HEK293 (cell line): ENCODE measurements around the gene MRPL3.

Source experiments
- CTCF ChIA-PET: fragments of 350-600 bp; formaldehyde crosslinking; extraction: SDS; loops from one replicate; lab custom pipeline; 2021; ENCODE audit warnings: antibody characterized with exemption; lab: Yijun Ruan, JAX
- POLR2A ChIA-PET: fragments of 300-600 bp; formaldehyde crosslinking; extraction: SDS; loops from one replicate; lab custom pipeline; 2020; ENCODE audit warnings: antibody characterized with exemption, inconsistent platforms; lab: Yijun Ruan, JAX
- H3K27ac ChIP-seq: fragments of 200-500 bp; sonication (Bioruptor generic); 2 replicates; pipeline ENCODE4 v1.5.1; 2014; ENCODE audit warnings: low read depth, low read length, control low read depth, inconsistent platforms; ENCODE audit errors: extremely low read depth
- H3K36me3 ChIP-seq, 2 experiments: fragments of 200-500 bp in 1 of 2; sonication (Bioruptor generic) in 1 of 2; 1 replicate in 1 of 2; 2 replicates in 1 of 2; pipeline ENCODE4 v1.5.1; 2014 to 2017; ENCODE audit warnings: inconsistent platforms in 2 of 2, low read length in 2 of 2; ENCODE audit not compliant: control insufficient read depth in 2 of 2, insufficient read depth in 1 of 2
- H3K4me1 ChIP-seq: fragments of 200-500 bp; sonication (Bioruptor generic); 2 replicates; pipeline ENCODE4 v1.5.1; 2014; ENCODE audit warnings: mild to moderate bottlenecking, low read length, inconsistent platforms; ENCODE audit not compliant: control insufficient read depth, insufficient read depth
- H3K4me3 ChIP-seq: 2 replicates; pipeline ENCODE4 v1.5.1; 2011; ENCODE audit warnings: low read depth, mild to moderate bottlenecking, control low read depth, low read length, moderate library complexity
- H3K9me3 ChIP-seq: fragments of 200-500 bp; sonication (Bioruptor generic); 2 replicates; pipeline ENCODE4 v1.5.1; 2014; ENCODE audit warnings: low read depth, low read length, inconsistent platforms; ENCODE audit not compliant: control insufficient read depth, insufficient read depth
- REPIN1 ChIP-seq: fragments of 450-650 bp; formaldehyde crosslinking; IDR thresholded peaks from 2 replicates; pipeline ENCODE4 v1.5.1; 2017; ENCODE audit warnings: missing biosample characterization, missing genetic modification characterization, low read depth
- ZBTB10 ChIP-seq: fragments of 450-650 bp; formaldehyde crosslinking; IDR thresholded peaks from 2 replicates; pipeline ENCODE4 v1.5.1; 2016; ENCODE audit warnings: missing biosample characterization, missing genetic modification characterization
- ZBTB6 ChIP-seq: fragments of 450-650 bp; formaldehyde crosslinking; IDR thresholded peaks from 2 replicates; pipeline ENCODE4 v1.5.1; 2017; ENCODE audit warnings: missing biosample characterization, missing genetic modification characterization
- ZFP37 ChIP-seq: fragments of 450-650 bp; formaldehyde crosslinking; IDR thresholded peaks from 2 replicates; pipeline ENCODE4 v1.5.1; 2016; ENCODE audit warnings: missing biosample characterization, missing genetic modification characterization
- ZNF146 ChIP-seq: fragments of 450-650 bp; formaldehyde crosslinking; IDR thresholded peaks from 2 replicates; pipeline ENCODE4 v1.5.1; 2016; ENCODE audit warnings: missing biosample characterization, missing genetic modification characterization
- ZNF16 ChIP-seq: fragments of 450-650 bp; formaldehyde crosslinking; IDR thresholded peaks from 2 replicates; pipeline ENCODE4 v1.5.1; 2016; ENCODE audit warnings: low read depth, missing biosample characterization, missing genetic modification characterization
- ZNF18 ChIP-seq: fragments of 450-650 bp; formaldehyde crosslinking; IDR thresholded peaks from 2 replicates; pipeline ENCODE4 v1.5.1; 2016; ENCODE audit warnings: missing biosample characterization, missing genetic modification characterization
- ZNF239 ChIP-seq: fragments of 450-650 bp; formaldehyde crosslinking; IDR thresholded peaks from 2 replicates; pipeline ENCODE4 v1.5.1; 2016; ENCODE audit warnings: missing biosample characterization, missing genetic modification characterization
- ZNF248 ChIP-seq: fragments of 450-650 bp; formaldehyde crosslinking; IDR thresholded peaks from 2 replicates; pipeline ENCODE4 v1.5.1; 2017; ENCODE audit warnings: missing biosample characterization, missing genetic modification characterization
- ZNF280C ChIP-seq: fragments of 450-650 bp; formaldehyde crosslinking; IDR thresholded peaks from 2 replicates; pipeline ENCODE4 v1.5.1; 2016; ENCODE audit warnings: missing biosample characterization, missing genetic modification characterization
- ZNF473 ChIP-seq: fragments of 450-650 bp; formaldehyde crosslinking; IDR thresholded peaks from 2 replicates; pipeline ENCODE4 v1.5.1; 2017; ENCODE audit warnings: missing biosample characterization, missing genetic modification characterization
- ZNF555 ChIP-seq: fragments of 450-650 bp; formaldehyde crosslinking; conservative IDR thresholded peaks from 2 replicates; pipeline ENCODE4 v1.5.1; 2017; ENCODE audit warnings: missing biosample characterization, mild to moderate bottlenecking, missing genetic modification characterization, inconsistent platforms
- ZNF707 ChIP-seq: fragments of 450-650 bp; formaldehyde crosslinking; IDR thresholded peaks from 2 replicates; pipeline ENCODE4 v1.5.1; 2016; ENCODE audit warnings: missing biosample characterization, missing genetic modification characterization
- ZNF747 ChIP-seq: fragments of 450-650 bp; formaldehyde crosslinking; IDR thresholded peaks from 2 replicates; pipeline ENCODE4 v1.5.1; 2016; ENCODE audit warnings: missing biosample characterization, missing genetic modification characterization
- TF ChIP-seq, protein P1 (sequence below): fragments of 450-650 bp; formaldehyde crosslinking; IDR thresholded peaks from 2 replicates; pipeline ENCODE4 v1.5.1; 2016; ENCODE audit warnings: missing biosample characterization, missing genetic modification characterization
- TF ChIP-seq, protein P2 (sequence below): fragments of 450-650 bp; formaldehyde crosslinking; IDR thresholded peaks from 2 replicates; pipeline ENCODE4 v1.5.1; 2016; ENCODE audit warnings: missing biosample characterization, missing genetic modification characterization, borderline replicate concordance
- TF ChIP-seq, protein P3 (sequence below): fragments of 450-650 bp; formaldehyde crosslinking; IDR thresholded peaks from 2 replicates; pipeline ENCODE4 v1.5.1; 2016; ENCODE audit warnings: missing biosample characterization, missing genetic modification characterization

The MRPL3 gene

GRCh38 chr3:131532645-131533044, 29.9 kb upstream of the MRPL3 start:
- Histone ChIP-seq H3K4me1 (no peaks in the 10 kb centered on the region), H3K27ac (no peak overlapping the region), H3K9me3 (no peaks in the 10 kb centered on the region), H3K36me3 (no peaks in the 10 kb centered on the region), H3K4me3 (no peak overlapping the region)
- POLR2A ChIA-PET, result no interaction called here
- CTCF ChIA-PET, result no interaction called here
- TF ChIP-seq ZNF239 (tag by site-specific recombination) (no peak), ZNF280C (tag by site-specific recombination) (no peak), ZBTB10 (tag by site-specific recombination) (no peak), ZNF18 (tag by site-specific recombination) (no peak), ZNF707 (no peak), ZBTB6 (tag by site-specific recombination) (no peak), ZNF747 (no peak), ZFP37 (tag by site-specific recombination) (no peak), REPIN1 (tag by site-specific recombination) (no peak)
- TF ChIP-seq, all 188 proteins: peak for 0

GRCh38 chr3:131530843-131531242, 28.1 kb upstream of the MRPL3 start:
- ChIA-PET CTCF (interaction anchor here (0.8 kb wide), 1 partner anchor 504 kb away, joined by 3 read pairs; the partner anchor contains the start of gene CPNE4), POLR2A (no interaction called here)
- Histone ChIP-seq H3K4me3 (no peak overlapping the region), H3K27ac (no peak overlapping the region), H3K9me3 (no peaks in the 10 kb centered on the region), H3K4me1 (no peaks in the 10 kb centered on the region), H3K36me3 (no peaks in the 10 kb centered on the region)
- TF ChIP-seq ZNF16 (tag by site-specific recombination) (no peak), ZNF473 (tag by site-specific recombination) (no peak), ZNF248 (no peak), ZNF555 (tag by site-specific recombination) (no peak), ZNF146 (tag by site-specific recombination) (no peak)
- TF ChIP-seq, protein P1, sequence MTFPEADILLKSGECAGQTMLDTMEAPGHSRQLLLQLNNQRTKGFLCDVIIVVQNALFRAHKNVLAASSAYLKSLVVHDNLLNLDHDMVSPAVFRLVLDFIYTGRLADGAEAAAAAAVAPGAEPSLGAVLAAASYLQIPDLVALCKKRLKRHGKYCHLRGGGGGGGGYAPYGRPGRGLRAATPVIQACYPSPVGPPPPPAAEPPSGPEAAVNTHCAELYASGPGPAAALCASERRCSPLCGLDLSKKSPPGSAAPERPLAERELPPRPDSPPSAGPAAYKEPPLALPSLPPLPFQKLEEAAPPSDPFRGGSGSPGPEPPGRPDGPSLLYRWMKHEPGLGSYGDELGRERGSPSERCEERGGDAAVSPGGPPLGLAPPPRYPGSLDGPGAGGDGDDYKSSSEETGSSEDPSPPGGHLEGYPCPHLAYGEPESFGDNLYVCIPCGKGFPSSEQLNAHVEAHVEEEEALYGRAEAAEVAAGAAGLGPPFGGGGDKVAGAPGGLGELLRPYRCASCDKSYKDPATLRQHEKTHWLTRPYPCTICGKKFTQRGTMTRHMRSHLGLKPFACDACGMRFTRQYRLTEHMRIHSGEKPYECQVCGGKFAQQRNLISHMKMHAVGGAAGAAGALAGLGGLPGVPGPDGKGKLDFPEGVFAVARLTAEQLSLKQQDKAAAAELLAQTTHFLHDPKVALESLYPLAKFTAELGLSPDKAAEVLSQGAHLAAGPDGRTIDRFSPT (tag by site-specific recombination), result no peak
- TF ChIP-seq, protein P2, sequence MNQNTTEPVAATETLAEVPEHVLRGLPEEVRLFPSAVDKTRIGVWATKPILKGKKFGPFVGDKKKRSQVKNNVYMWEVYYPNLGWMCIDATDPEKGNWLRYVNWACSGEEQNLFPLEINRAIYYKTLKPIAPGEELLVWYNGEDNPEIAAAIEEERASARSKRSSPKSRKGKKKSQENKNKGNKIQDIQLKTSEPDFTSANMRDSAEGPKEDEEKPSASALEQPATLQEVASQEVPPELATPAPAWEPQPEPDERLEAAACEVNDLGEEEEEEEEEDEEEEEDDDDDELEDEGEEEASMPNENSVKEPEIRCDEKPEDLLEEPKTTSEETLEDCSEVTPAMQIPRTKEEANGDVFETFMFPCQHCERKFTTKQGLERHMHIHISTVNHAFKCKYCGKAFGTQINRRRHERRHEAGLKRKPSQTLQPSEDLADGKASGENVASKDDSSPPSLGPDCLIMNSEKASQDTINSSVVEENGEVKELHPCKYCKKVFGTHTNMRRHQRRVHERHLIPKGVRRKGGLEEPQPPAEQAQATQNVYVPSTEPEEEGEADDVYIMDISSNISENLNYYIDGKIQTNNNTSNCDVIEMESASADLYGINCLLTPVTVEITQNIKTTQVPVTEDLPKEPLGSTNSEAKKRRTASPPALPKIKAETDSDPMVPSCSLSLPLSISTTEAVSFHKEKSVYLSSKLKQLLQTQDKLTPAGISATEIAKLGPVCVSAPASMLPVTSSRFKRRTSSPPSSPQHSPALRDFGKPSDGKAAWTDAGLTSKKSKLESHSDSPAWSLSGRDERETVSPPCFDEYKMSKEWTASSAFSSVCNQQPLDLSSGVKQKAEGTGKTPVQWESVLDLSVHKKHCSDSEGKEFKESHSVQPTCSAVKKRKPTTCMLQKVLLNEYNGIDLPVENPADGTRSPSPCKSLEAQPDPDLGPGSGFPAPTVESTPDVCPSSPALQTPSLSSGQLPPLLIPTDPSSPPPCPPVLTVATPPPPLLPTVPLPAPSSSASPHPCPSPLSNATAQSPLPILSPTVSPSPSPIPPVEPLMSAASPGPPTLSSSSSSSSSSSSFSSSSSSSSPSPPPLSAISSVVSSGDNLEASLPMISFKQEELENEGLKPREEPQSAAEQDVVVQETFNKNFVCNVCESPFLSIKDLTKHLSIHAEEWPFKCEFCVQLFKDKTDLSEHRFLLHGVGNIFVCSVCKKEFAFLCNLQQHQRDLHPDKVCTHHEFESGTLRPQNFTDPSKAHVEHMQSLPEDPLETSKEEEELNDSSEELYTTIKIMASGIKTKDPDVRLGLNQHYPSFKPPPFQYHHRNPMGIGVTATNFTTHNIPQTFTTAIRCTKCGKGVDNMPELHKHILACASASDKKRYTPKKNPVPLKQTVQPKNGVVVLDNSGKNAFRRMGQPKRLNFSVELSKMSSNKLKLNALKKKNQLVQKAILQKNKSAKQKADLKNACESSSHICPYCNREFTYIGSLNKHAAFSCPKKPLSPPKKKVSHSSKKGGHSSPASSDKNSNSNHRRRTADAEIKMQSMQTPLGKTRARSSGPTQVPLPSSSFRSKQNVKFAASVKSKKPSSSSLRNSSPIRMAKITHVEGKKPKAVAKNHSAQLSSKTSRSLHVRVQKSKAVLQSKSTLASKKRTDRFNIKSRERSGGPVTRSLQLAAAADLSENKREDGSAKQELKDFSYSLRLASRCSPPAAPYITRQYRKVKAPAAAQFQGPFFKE, result no peak
- TF ChIP-seq, protein P3, sequence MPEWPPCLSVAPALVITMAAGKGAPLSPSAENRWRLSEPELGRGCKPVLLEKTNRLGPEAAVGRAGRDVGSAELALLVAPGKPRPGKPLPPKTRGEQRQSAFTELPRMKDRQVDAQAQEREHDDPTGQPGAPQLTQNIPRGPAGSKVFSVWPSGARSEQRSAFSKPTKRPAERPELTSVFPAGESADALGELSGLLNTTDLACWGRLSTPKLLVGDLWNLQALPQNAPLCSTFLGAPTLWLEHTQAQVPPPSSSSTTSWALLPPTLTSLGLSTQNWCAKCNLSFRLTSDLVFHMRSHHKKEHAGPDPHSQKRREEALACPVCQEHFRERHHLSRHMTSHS (tag by site-specific recombination), result no peak
